Heart left ventricle (tissue), 13 donors: Measurements from ENCODE around the gene HERC5.

Experiments
- POLR2A ChIP-seq, 2 donors: fragments of 450-650 bp; IDR thresholded peaks; one replicate each; pipeline ENCODE4 v1.6.1; 2017; ENCODE audit warnings: antibody characterized with exemption in 2 of 2, mild to moderate bottlenecking in 2 of 2, moderate library complexity in 2 of 2
- TF ChIP-seq, protein P1 (sequence below), 12 donors: fragments of 200-600 bp; sonication (generic) in 4 of 12; IDR thresholded peaks; one replicate each; pipeline versions ENCODE4 v1.5.0 to v1.8.0; 2018 to 2022; ENCODE audit warnings: antibody characterized with exemption in 12 of 12, mild to moderate bottlenecking in 5 of 12
- donor health status: ischemic (EF 13 %, LVEDD 7.1; RV severe dilation, severe dysfunction).
- donor health status: DM: no; HTN: yes; CAD: no.
- donor health status: DM: no; HTN: no; CAD: no.
- donor health status: ischemic (EF 25% LVEDD 6.9; RV normal size, moderate dysfunction).
- donor health status: ischemic (EF 25% LVEDD 5.7; RV mildly dilated, moderate dysfunction).
- donor health status: ischemic (EF 35%, LVEDD 5.7; RV mildly dilated, moderate dysfunction).
- donor health status: nonischemic (EF 11% LVEDD 7.7; RV severe dilation, severe dysfunction).
- donor health status: DM: yes; HTN: yes; CAD: no.
- donor health status: PGD.
- donor health status: ischemic (EF 29% LVEDD 5.4; RV normal size, mild dysfunction).
- donor health status: nonischemic (EF 23%, LVEDD 6.1; RV moderate dilation, normal function).

GRCh38 chr4:88549815-88550214 is 92.9 kb downstream of the HERC5 start:
- TF ChIP-seq, protein P1, sequence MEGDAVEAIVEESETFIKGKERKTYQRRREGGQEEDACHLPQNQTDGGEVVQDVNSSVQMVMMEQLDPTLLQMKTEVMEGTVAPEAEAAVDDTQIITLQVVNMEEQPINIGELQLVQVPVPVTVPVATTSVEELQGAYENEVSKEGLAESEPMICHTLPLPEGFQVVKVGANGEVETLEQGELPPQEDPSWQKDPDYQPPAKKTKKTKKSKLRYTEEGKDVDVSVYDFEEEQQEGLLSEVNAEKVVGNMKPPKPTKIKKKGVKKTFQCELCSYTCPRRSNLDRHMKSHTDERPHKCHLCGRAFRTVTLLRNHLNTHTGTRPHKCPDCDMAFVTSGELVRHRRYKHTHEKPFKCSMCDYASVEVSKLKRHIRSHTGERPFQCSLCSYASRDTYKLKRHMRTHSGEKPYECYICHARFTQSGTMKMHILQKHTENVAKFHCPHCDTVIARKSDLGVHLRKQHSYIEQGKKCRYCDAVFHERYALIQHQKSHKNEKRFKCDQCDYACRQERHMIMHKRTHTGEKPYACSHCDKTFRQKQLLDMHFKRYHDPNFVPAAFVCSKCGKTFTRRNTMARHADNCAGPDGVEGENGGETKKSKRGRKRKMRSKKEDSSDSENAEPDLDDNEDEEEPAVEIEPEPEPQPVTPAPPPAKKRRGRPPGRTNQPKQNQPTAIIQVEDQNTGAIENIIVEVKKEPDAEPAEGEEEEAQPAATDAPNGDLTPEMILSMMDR (IDR thresholded peaks at IDR 0.05), result no peak
- TF ChIP-seq POLR2A (IDR thresholded peaks at IDR 0.05), result no peak
